Loucy (cell line): ENCODE results near the gene LRRK1.

Source experiments
- CTCF ChIP-seq: fragments of 200-600 bp; sonication (generic); conservative IDR thresholded peaks from 2 replicates; pipeline ENCODE4 v1.5.1; 2014; ENCODE audit warnings: mild to moderate bottlenecking, antibody characterized with exemption, low read length
- EZH2phosphoT487 ChIP-seq: fragments of 200-600 bp; IDR thresholded peaks from 2 replicates; pipeline ENCODE4 v1.6.1; 2018; ENCODE audit warnings: antibody characterized with exemption, mild to moderate bottlenecking, moderate library complexity, borderline replicate concordance

GRCh38 chr15:101066501-101067408 lies 147.6 kb downstream of the LRRK1 start:
- no peak for TF ChIP-seq CTCF
- no peak for TF ChIP-seq EZH2phosphoT487
